Endothelial cell of umbilical vein (primary cell): ENCODE data around the gene TMEM184C. TPM values are rescaled to one million over a fixed set of nuclear protein-coding genes. Genes with fewer than 3 reads are reported as not detected.

Experiments
- BruUV-seq: library from RNA; stranded (reverse); fragments of 400-500 nt; replicated peaks from 2 replicates; lab custom pipeline; 2021; lab: Mats Ljungman, UMichigan
- CTCF ChIA-PET: fragments of 300-600, 350-600 bp; sonication (Branson Sonifier 250); formaldehyde crosslinking; loops from one replicate; lab custom pipeline; 2021; ENCODE audit warnings: antibody characterized with exemption, inconsistent platforms; lab: Charles Lee
- POLR2A ChIA-PET: fragments of 300-600, 350-600 bp; sonication (Branson Sonifier 250); formaldehyde crosslinking; loops from one replicate; lab custom pipeline; 2021; ENCODE audit warnings: antibody characterized with exemption, inconsistent platforms; lab: Charles Lee
- DNase-seq: peaks from one replicate; pipeline ENCODE4 v3.0.0-alpha.2; 2011; ENCODE audit warnings: low read depth, low spot score
- FAIRE-seq: peaks from 2 replicates; lab custom pipeline; 2011; peaks lifted over from hg19 to GRCh38; lab: Jason Lieb, UNC
- H2AFZ ChIP-seq: 2 replicates; pipeline ENCODE4 v1.6.0; 2012; ENCODE audit warnings: low read depth, low read length, control low read depth, inconsistent platforms
- H3K27ac ChIP-seq: 2 replicates; pipeline ENCODE4 v1.5.1; 2011; ENCODE audit warnings: low read depth, mild to moderate bottlenecking, control low read depth, low read length, moderate library complexity; ENCODE audit not compliant: insufficient read depth
- H3K27me3 ChIP-seq, 2 experiments: 2 replicates each; pipeline versions ENCODE4 v1.6.0 to v1.6.1; 2011; ENCODE audit warnings: low read length in 2 of 2, mixed read lengths in 1 of 2; ENCODE audit not compliant: control insufficient read depth in 2 of 2, insufficient read depth in 2 of 2
- H3K36me3 ChIP-seq, 2 experiments: 2 replicates in 1 of 2; 3 replicates in 1 of 2; pipeline ENCODE4 v1.5.1; 2011; ENCODE audit warnings: low read length in 2 of 2, mild to moderate bottlenecking in 1 of 2, moderate library complexity in 1 of 2; ENCODE audit not compliant: control insufficient read depth in 2 of 2, insufficient read depth in 2 of 2; ENCODE audit errors: extremely low read depth in 1 of 2
- H3K4me1 ChIP-seq: 3 replicates; pipeline ENCODE4 v1.5.1; 2011; ENCODE audit warnings: mild to moderate bottlenecking, low read length; ENCODE audit not compliant: control insufficient read depth, insufficient read depth; ENCODE audit errors: extremely low read depth
- H3K4me2 ChIP-seq: 2 replicates; pipeline ENCODE4 v1.6.1; 2011; ENCODE audit warnings: low read length, control low read depth, mixed read lengths; ENCODE audit not compliant: insufficient read depth
- H3K4me3 ChIP-seq, 3 experiments: fragments of 200-600 bp in 1 of 3; sonication (generic), shearing (Covaris generic) in 1 of 3; replicated peaks in 1 of 3; 2 replicates each; pipeline ENCODE4 v1.5.1; 2011 to 2016; ENCODE audit warnings: control low read depth in 3 of 3, low read length in 3 of 3, mild to moderate bottlenecking in 2 of 3, inconsistent platforms in 1 of 3, low read depth in 1 of 3, moderate library complexity in 1 of 3; ENCODE audit not compliant: insufficient read depth in 1 of 3
- H3K79me2 ChIP-seq: 2 replicates; pipeline ENCODE4 v1.6.0; 2012; ENCODE audit warnings: low read length, inconsistent platforms; ENCODE audit not compliant: control insufficient read depth, insufficient read depth
- H3K9ac ChIP-seq: replicated peaks from 2 replicates; pipeline ENCODE3; 2011; ENCODE audit warnings: low read length, control low read depth; ENCODE audit not compliant: insufficient read depth; ENCODE audit errors: extremely low read depth
- H3K9me1 ChIP-seq: replicated peaks from 3 replicates; pipeline ENCODE4 v1.6.0; 2011; ENCODE audit warnings: mild to moderate bottlenecking, low read length; ENCODE audit not compliant: control insufficient read depth, insufficient read depth; ENCODE audit errors: extremely low read depth
- H3K9me3 ChIP-seq: replicated peaks from 2 replicates; pipeline ENCODE4 v1.5.1; 2012; ENCODE audit warnings: low read length, inconsistent platforms; ENCODE audit not compliant: control insufficient read depth, insufficient read depth
- H4K20me1 ChIP-seq: replicated peaks from 2 replicates; pipeline ENCODE3; 2011; ENCODE audit warnings: mild to moderate bottlenecking, low read length; ENCODE audit not compliant: control insufficient read depth, insufficient read depth; ENCODE audit errors: extremely low read depth
- CTCF ChIP-seq, 2 donors: IDR thresholded peaks; 1 replicate in 1 of 2; 2 replicates in 1 of 2; pipeline ENCODE4 v1.5.1; 2011; ENCODE audit warnings: low read length in 2 of 2, mild to moderate bottlenecking in 2 of 2, moderate library complexity in 2 of 2, control low read depth in 1 of 2, inconsistent platforms in 1 of 2, low read depth in 1 of 2; ENCODE audit not compliant: insufficient read depth in 1 of 2; ENCODE audit errors: extremely low read depth in 1 of 2
- EZH2 ChIP-seq: IDR thresholded peaks from 2 replicates; pipeline ENCODE4 v1.6.1; 2012; ENCODE audit warnings: borderline replicate concordance, low read depth, mild to moderate bottlenecking, moderate library complexity, low read length, inconsistent platforms; ENCODE audit not compliant: severe bottlenecking
- FOS ChIP-seq: IDR thresholded peaks from 2 replicates; pipeline ENCODE4 v1.6.1; 2011; ENCODE audit warnings: mild to moderate bottlenecking, low read length, moderate library complexity, borderline replicate concordance; ENCODE audit not compliant: insufficient read depth
- GATA2 ChIP-seq: IDR thresholded peaks from 2 replicates; pipeline ENCODE4 v1.7.0; 2011; ENCODE audit warnings: low read depth, mild to moderate bottlenecking, moderate library complexity, mixed read lengths, low read length; ENCODE audit not compliant: insufficient read length, insufficient read depth
- JUN ChIP-seq: IDR thresholded peaks from 2 replicates; pipeline ENCODE4 v1.6.1; 2011; ENCODE audit warnings: borderline replicate concordance, low read depth; ENCODE audit not compliant: insufficient read length, insufficient read depth
- MYC ChIP-seq: IDR thresholded peaks from one replicate; pipeline ENCODE4 v1.6.1; 2011; ENCODE audit warnings: mild to moderate bottlenecking, low read depth, low read length
- POLR2A ChIP-seq: IDR thresholded peaks from 2 replicates; pipeline ENCODE4 v1.6.1; 2012; ENCODE audit warnings: low read depth, mild to moderate bottlenecking, control low read depth, low read length
- POLR2AphosphoS5 ChIP-seq: IDR thresholded peaks from 2 replicates; pipeline ENCODE4 v1.6.1; 2012; ENCODE audit warnings: low read depth, mild to moderate bottlenecking, control low read depth, low read length, moderate library complexity; ENCODE audit not compliant: insufficient read depth
- dilution Hi-C: fragments of 300-500 bp; cut with MboI; formaldehyde crosslinking; loops from one replicate; pipeline ENCODE4 v1.15.0; 2019; ENCODE audit warnings: low sequenced_read_pairs; ENCODE audit not compliant: extremely low pct_ligation_motif_present
- intact Hi-C: fragments of 100-400 bp; cut with micrococcal nuclease; formaldehyde crosslinking; loops from one replicate; pipeline ENCODE4 v1.10.0; 2022
- polyA plus RNA-seq, 4 experiments: library from polyadenylated mRNA; depleted of rRNA in 3 of 4; stranded (reverse) in 3 of 4; unstranded in 1 of 4; fragments of >200 nt; gene quantifications; 2 replicates each; pipeline versions ENCODE4 v1.2.1 to v1.2.3, GENCODE V29; 2011 to 2012; ENCODE audit warnings: missing spikeins in 1 of 4
- total RNA-seq: library from RNA; stranded (reverse); gene quantifications from 2 replicates; pipeline ENCODE4 v1.2.3, GENCODE V29; 2021
- TF ChIP-seq, protein P1 (sequence below): IDR thresholded peaks from 2 replicates; pipeline ENCODE4 v1.6.1; 2011; ENCODE audit not compliant: insufficient read depth, insufficient read length

TMEM184C gene
- total and polyA plus RNA-seq, 2 donors (not counting 3 experiments of a cell fraction or from before 2014, with no cell fraction given): 10.3 to 29.2 TPM

- H3K4me2 ChIP-seq: no peak overlapping the region
- dilution Hi-C loops: no loop called here
- CTCF ChIA-PET: interaction anchor here (3.4 kb wide), 1 partner anchor 188 kb away, joined by 13 read pairs; no protein-coding TSS in a partner anchor
- H3K4me1 ChIP-seq: peaks cover 8% of the 10 kb centered on the region
- TF ChIP-seq, protein P1, sequence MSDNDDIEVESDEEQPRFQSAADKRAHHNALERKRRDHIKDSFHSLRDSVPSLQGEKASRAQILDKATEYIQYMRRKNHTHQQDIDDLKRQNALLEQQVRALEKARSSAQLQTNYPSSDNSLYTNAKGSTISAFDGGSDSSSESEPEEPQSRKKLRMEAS: no peak
- no peak for TF ChIP-seq EZH2
- no peak for TF ChIP-seq POLR2A
- TF ChIP-seq POLR2AphosphoS5: no peak
- TF ChIP-seq CTCF (IDR thresholded peaks at IDR 0.05; ENCODE audit: extremely low read depth in 1 of 2, insufficient read depth in 1 of 2, low read depth in 1 of 2, low read length in 2 of 2): no peak
- no peak for TF ChIP-seq MYC
- TF ChIP-seq GATA2: no peak
- TF ChIP-seq FOS: no peak
- TF ChIP-seq JUN: no peak
- no peak overlapping the region for H2AFZ ChIP-seq
- DNase-seq: no peak
- FAIRE-seq: no peak
- no TSS peak for BruUV-seq
- no peak overlapping the region for H3K27ac ChIP-seq
- peaks cover 11% of the 10 kb centered on the region for H3K79me2 ChIP-seq
- H3K9me1 ChIP-seq: no peaks in the 10 kb centered on the region
- intact Hi-C loops: no loop called here
- no peaks in the 10 kb centered on the region for H3K27me3 ChIP-seq
- H3K9me3 ChIP-seq: no peaks in the 10 kb centered on the region
- no peak overlapping the region for H3K9ac ChIP-seq
- H3K36me3 ChIP-seq: no peaks in the 10 kb centered on the region
- POLR2A ChIA-PET: no interaction called here
- H3K4me3 ChIP-seq: no peak overlapping the region
- peaks cover 2% of the 10 kb centered on the region for H4K20me1 ChIP-seq
Measured at GRCh38 chr4:147678796-147679549, 61.8 kb downstream of the TMEM184C start.
